Nephron progenitor cell (in vitro differentiated cells): ENCODE results near the gene FBLN5.
"Not testable (repeated sequence)": the region's sequence is repeated elsewhere in the genome, so short reads cannot be mapped to it uniquely, and the experiment has no call there.

Source experiments
- DNase-seq: peaks from one replicate; pipeline ENCODE4 v3.0.0; 2021
- H3K27ac Mint-ChIP-seq: 2 replicates; pipeline ENCODE4 v1.8.0; 2021; ENCODE audit warnings: mild to moderate bottlenecking, moderate library complexity, mixed read lengths
- H3K27me3 Mint-ChIP-seq: 2 replicates; pipeline ENCODE4 v1.8.0; 2021; ENCODE audit warnings: mild to moderate bottlenecking, low read depth, mixed read lengths; ENCODE audit not compliant: poor library complexity
- H3K36me3 Mint-ChIP-seq: 2 replicates; pipeline ENCODE4 v1.8.0; 2021; ENCODE audit warnings: low read depth, mixed read lengths
- H3K4me1 Mint-ChIP-seq: 2 replicates; pipeline ENCODE4 v1.8.0; 2021; ENCODE audit warnings: mixed read lengths
- H3K4me3 Mint-ChIP-seq: 2 replicates; pipeline ENCODE4 v1.8.0; 2021; ENCODE audit warnings: mild to moderate bottlenecking, moderate library complexity, mixed read lengths
- H3K9me3 Mint-ChIP-seq: 2 replicates; pipeline ENCODE4 v1.8.0; 2021; ENCODE audit warnings: mild to moderate bottlenecking, moderate library complexity, mixed read lengths
- TF ChIP-seq, protein P1 (sequence below): fragments of 200-600 bp; sonication (generic); IDR thresholded peaks from 2 replicates; pipeline ENCODE4 v1.5.0; 2021; ENCODE audit warnings: antibody characterized with exemption

The FBLN5 gene

DNA sequence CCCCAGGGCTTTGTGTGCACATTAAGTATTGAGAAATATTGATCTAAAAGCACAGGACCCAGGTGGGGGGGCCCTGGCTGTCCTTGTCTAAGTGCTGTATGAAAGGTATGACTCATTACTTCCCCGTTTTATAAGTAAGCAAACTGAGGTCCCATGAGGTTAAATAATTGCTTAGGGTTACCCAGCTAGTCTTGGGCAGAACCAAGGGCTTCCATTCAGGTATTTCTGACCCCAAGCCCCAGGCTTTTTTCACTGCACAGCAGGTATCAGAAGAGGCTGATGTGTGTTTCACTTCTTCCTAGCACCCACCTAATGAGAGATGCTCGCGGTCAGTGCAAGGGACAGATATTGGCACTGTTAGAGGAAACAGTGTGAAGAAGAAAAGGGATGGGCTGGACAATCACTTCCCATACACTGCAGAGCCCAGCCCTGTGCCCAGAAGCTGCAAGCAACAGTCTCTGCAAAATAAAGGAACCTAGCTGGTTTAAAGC lies 75.4 kb downstream of the FBLN5 start:
- H3K27me3 Mint-ChIP-seq, result peaks cover 13% of the 10 kb centered on the region
- peaks cover 29% of the 10 kb centered on the region for H3K9me3 Mint-ChIP-seq
- H3K36me3 Mint-ChIP-seq, result peaks cover 4% of the 10 kb centered on the region
- peaks cover 30% of the 10 kb centered on the region for H3K4me1 Mint-ChIP-seq
- H3K4me3 Mint-ChIP-seq, result no peak overlapping the region
- H3K27ac Mint-ChIP-seq, result no peak overlapping the region
- no peak for DNase-seq
- TF ChIP-seq, protein P1, sequence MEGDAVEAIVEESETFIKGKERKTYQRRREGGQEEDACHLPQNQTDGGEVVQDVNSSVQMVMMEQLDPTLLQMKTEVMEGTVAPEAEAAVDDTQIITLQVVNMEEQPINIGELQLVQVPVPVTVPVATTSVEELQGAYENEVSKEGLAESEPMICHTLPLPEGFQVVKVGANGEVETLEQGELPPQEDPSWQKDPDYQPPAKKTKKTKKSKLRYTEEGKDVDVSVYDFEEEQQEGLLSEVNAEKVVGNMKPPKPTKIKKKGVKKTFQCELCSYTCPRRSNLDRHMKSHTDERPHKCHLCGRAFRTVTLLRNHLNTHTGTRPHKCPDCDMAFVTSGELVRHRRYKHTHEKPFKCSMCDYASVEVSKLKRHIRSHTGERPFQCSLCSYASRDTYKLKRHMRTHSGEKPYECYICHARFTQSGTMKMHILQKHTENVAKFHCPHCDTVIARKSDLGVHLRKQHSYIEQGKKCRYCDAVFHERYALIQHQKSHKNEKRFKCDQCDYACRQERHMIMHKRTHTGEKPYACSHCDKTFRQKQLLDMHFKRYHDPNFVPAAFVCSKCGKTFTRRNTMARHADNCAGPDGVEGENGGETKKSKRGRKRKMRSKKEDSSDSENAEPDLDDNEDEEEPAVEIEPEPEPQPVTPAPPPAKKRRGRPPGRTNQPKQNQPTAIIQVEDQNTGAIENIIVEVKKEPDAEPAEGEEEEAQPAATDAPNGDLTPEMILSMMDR, result no peak

DNA sequence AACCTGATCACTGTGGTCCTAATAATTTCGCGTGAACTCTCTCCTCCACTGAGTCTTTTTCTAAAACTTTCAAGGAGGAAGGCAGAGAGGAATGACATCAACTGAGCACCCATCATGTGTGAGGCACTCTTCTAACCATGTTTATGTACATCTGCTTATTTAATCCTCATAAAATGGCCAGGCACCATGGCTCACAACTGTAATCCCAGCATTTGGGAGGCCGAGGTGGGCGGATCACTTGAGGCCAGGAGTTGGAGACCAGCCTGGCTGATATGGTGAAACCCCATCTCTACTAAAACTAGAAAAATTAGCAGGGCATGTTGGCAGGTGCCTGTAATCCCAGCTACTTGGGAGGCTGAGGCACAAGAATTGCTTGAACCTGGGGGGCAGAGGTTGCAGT lies 76.1 kb downstream of the FBLN5 start:
- Mint-ChIP-seq H3K27me3 (peaks cover 13% of the 10 kb centered on the region), H3K4me1 (peaks cover 36% of the 10 kb centered on the region), H3K9me3 (peaks cover 31% of the 10 kb centered on the region)
- not testable (repeated sequence) for H3K36me3 Mint-ChIP-seq, H3K27ac Mint-ChIP-seq, DNase-seq, H3K4me3 Mint-ChIP-seq

DNA sequence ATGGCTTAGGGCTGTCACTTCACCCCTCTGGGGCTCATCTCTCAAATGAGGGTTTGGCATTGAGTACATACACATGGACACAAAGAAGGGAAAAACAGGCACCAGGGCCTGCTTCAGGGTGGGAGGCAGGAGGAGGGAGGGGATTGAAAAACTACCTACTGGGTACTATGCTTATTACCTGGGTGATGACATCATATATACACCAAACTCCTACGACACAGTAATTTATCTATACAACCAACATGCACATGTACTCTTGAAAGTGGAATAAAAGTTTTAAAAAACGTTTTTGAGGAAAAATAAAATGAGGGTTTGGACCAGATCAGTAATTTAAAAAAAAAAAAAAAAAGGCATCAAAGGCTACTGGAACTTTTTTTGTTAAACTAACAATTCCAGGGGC lies 76.6 kb downstream of the FBLN5 start:
- TF ChIP-seq, protein P1, result no peak
- peaks cover 42% of the 10 kb centered on the region for H3K4me1 Mint-ChIP-seq
- H3K27ac Mint-ChIP-seq, result no peak overlapping the region
- DNase-seq, result no peak
- peaks cover 4% of the 10 kb centered on the region for H3K36me3 Mint-ChIP-seq
- H3K9me3 Mint-ChIP-seq, result peaks cover 31% of the 10 kb centered on the region
- H3K4me3 Mint-ChIP-seq, result no peak overlapping the region
- H3K27me3 Mint-ChIP-seq, result peaks cover 13% of the 10 kb centered on the region

DNA sequence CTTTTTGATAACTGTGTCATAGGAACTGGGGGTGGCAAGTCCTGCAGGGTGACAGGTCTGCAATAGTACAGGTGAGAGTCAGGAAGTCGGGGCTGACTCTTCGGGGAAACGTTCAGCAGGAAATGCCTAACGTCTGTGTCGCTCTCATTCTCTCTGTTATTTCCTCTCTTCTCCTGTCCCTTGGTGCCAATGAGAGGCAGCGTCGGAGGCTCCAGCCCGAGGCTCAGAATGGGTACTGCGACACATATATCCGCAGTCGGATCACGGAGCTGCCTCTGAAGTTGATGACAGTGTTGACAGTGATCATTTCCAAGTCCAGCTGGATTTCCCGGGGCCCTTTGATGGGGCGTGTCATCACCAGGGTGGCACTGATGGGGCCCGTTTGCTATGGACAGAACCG lies 77.5 kb downstream of the FBLN5 start:
- H3K36me3 Mint-ChIP-seq, result peaks cover 4% of the 10 kb centered on the region
- H3K27me3 Mint-ChIP-seq, result peaks cover 13% of the 10 kb centered on the region
- peaks cover 31% of the 10 kb centered on the region for H3K9me3 Mint-ChIP-seq
- TF ChIP-seq, protein P1, result no peak
- no peak for DNase-seq
- peak overlapping the region; percentile 85 for H3K27ac Mint-ChIP-seq
- no peak overlapping the region for H3K4me3 Mint-ChIP-seq
- H3K4me1 Mint-ChIP-seq, result peaks cover 42% of the 10 kb centered on the region

DNA sequence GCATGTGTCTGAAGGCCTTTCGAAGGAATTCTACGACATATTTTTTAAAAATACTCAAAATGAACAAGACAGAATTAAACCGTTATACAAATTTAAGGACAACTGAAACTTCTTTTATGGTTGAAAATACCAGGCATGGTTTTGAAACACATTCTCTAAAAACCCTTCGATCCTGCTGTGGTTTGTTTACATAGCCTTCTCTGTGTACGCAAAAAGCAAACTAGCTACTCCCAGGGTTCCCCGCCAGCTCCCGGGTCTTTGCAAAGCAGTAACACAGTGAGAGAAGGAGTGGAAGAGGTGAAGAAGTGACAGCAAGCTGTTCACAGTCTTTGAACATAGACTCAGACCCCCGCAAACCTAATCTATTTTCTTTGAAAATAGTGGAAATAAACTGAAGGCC lies 77.9 kb downstream of the FBLN5 start:
- Mint-ChIP-seq H3K4me1 (peaks cover 42% of the 10 kb centered on the region), H3K27ac (peak overlapping the region; percentile 85), H3K27me3 (peaks cover 13% of the 10 kb centered on the region), H3K9me3 (peaks cover 31% of the 10 kb centered on the region), H3K4me3 (no peak overlapping the region), H3K36me3 (peaks cover 4% of the 10 kb centered on the region)
- no peak for DNase-seq
- TF ChIP-seq, protein P1, result no peak

DNA sequence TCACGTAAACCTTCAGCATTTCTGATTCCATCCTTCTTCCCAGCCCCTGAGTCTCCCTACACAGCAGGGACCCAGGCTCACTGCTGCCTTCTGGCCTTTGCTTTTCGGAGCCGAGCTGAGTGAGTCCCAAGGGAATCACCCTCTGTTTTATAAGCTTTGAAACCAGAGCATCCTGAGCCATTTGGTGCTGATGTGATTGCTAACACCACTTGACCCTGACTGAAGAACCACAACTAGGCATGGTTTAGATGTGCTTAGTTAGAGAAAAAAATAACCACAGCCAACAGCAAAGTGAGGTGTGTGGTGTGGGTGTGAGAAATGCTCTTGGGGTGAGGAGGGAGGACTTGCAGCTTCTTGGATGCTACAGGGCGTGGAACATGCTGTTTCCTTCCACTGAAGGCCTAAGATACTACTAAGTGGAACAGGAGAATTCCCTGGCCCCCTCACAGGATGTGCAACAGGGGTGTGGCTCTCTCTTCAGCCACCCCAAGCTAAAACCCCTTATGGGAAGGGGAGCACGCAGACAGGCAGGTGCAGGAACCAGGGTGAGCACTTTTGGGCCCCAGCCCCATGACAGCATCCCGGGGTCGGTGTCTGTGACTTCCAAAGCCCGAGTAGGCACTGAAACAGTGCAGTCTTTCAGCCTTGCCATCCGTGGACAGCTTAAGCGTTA lies 80.0 kb downstream of the FBLN5 start, which contains the start of gene TC2N:
Gene TC2N (minus strand): TSS at position 221 of the 673 bp plus-strand sequence. CDS start 53,767 bp downstream, outside the sequence.
- peak within 1 kb of the TSS; percentile 74 for H3K27ac Mint-ChIP-seq
- peaks cover 4% of the 10 kb centered on the region for H3K36me3 Mint-ChIP-seq
- DNase-seq, result no peak
- H3K4me1 Mint-ChIP-seq, result peaks cover 32% of the 10 kb centered on the region
- H3K4me3 Mint-ChIP-seq, result no peak within 1 kb of the TSS
- H3K27me3 Mint-ChIP-seq, result peaks cover 13% of the 10 kb centered on the region
- H3K9me3 Mint-ChIP-seq, result peaks cover 31% of the 10 kb centered on the region
- TF ChIP-seq, protein P1, result no peak
